Gastroesophageal sphincter (tissue), 3 donors: ENCODE measurements around the gene CPSF6.

Experiments used
- CTCF ChIP-seq, 4 experiments: fragments of 200-600 bp in 2 of 4; fragments of 450-650 bp in 2 of 4; sonication (generic) in 1 of 4; IDR thresholded peaks; one replicate each; pipeline ENCODE4 v1.5.1; 2017 to 2019; ENCODE audit warnings: antibody characterized with exemption in 4 of 4, mild to moderate bottlenecking in 2 of 4, moderate library complexity in 2 of 4
- EP300 ChIP-seq: sonication (generic); formaldehyde crosslinking; IDR thresholded peaks from one replicate; pipeline ENCODE4 v1.6.1; 2017; ENCODE audit warnings: antibody characterized with exemption, mild to moderate bottlenecking
- POLR2A ChIP-seq, 2 donors: fragments of 450-650 bp; IDR thresholded peaks; one replicate each; pipeline ENCODE4 v1.6.1; 2017; ENCODE audit warnings: antibody characterized with exemption in 2 of 2, mild to moderate bottlenecking in 2 of 2, moderate library complexity in 1 of 2

DNA sequence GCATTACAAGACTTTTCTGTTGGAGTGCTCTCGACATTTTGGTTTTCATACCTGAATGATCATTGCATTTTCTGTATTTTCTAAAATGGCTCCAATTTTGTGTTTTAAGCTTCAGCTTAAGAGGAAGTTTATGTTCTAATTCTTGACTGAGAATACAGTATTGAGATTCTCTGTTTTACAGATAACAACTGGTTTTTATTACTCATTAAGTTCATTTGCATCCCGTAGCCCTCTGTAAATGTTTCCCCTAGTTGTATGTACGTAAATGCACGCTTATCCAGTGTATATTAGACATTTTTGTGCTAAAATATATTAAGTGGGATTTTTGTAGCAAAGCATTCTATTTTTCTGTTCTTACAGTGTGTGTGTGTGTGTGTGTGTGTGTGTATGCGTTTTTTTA is 33.1 kb downstream of the CPSF6 start:
- TF ChIP-seq CTCF (IDR thresholded peaks at IDR 0.05) (no peak), EP300 (no peak), POLR2A (IDR thresholded peaks at IDR 0.05) (no peak)
